ENCODE results near the gene COL5A3.

Gene COL5A3

GRCh38 chr19:9945319-9945966, 64.9 kb downstream of the COL5A3 start:
- Histone ChIP-seq H3K27me3 (ENCODE audit: control insufficient read depth, insufficient read depth, low read length) (no peaks in the 10 kb centered on the region), H3K9me3 (ENCODE audit: control insufficient read depth, low read depth, low read length) (no peaks in the 10 kb centered on the region), H3K27ac (ENCODE audit: low read length) (no peak overlapping the region), H3K4me1 (ENCODE audit: control insufficient read depth, low read depth, low read length) (peaks cover 4% of the 10 kb centered on the region), H3K36me3 (ENCODE audit: control insufficient read depth, low read depth, low read length) (no peaks in the 10 kb centered on the region), H3K4me3 (ENCODE audit: low read length) (no peak overlapping the region), H3K9ac (ENCODE audit: low read length) (no peak overlapping the region)

- Histone ChIP-seq H3K36me3 (ENCODE audit: control insufficient read depth, low read depth, low read length) (no peaks in the 10 kb centered on the region), H3K9me3 (ENCODE audit: control insufficient read depth, low read depth, low read length) (no peaks in the 10 kb centered on the region), H3K27ac (ENCODE audit: low read length) (no peak overlapping the region), H3K9ac (ENCODE audit: low read length) (no peak overlapping the region), H3K4me1 (ENCODE audit: control insufficient read depth, low read depth, low read length) (peaks cover 4% of the 10 kb centered on the region), H3K4me3 (ENCODE audit: low read length) (no peak overlapping the region), H3K27me3 (ENCODE audit: control insufficient read depth, insufficient read depth, low read length) (no peaks in the 10 kb centered on the region)
These were observed 66.6 kb downstream of the COL5A3 start for GRCh38 chr19:9943744-9944143.

- Histone ChIP-seq H3K27ac (ENCODE audit: low read length) (no peak overlapping the region), H3K9ac (ENCODE audit: low read length) (no peak overlapping the region)
These were observed 68.6 kb downstream of the COL5A3 start for GRCh38 chr19:9941671-9942070.

DNA sequence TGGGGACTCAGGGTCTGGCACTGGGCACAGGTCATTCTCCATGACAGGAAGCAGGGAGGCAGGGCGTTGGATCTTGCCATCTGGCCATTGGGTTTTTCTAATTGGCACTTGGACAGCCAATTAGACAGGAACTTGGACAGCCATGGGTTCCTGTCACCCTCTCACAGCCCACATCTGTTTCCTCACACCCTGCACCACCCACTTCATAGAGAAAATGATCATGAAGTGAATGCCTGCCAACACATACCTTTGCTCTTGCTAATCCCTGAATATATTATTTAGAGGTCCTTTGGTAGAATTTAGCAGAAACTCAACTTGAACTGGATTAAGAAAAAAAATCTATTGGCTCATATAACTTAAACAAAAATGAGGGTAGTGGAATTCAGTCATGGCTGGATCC, 69.1 kb downstream of the COL5A3 start:
- no peak overlapping the region for H3K27ac ChIP-seq (ENCODE audit: low read length)
- no peaks in the 10 kb centered on the region for H3K9me3 ChIP-seq (ENCODE audit: control insufficient read depth, low read depth, low read length)
- peaks cover 4% of the 10 kb centered on the region for H3K4me1 ChIP-seq (ENCODE audit: control insufficient read depth, low read depth, low read length)
- H3K36me3 ChIP-seq (ENCODE audit: control insufficient read depth, low read depth, low read length): no peaks in the 10 kb centered on the region
- H3K4me3 ChIP-seq (ENCODE audit: low read length): no peak overlapping the region
- no peak overlapping the region for H3K9ac ChIP-seq (ENCODE audit: low read length)
- no peaks in the 10 kb centered on the region for H3K27me3 ChIP-seq (ENCODE audit: control insufficient read depth, insufficient read depth, low read length)

More at GRCh38 chr19:9941671-9942070, 68.6 kb downstream of the COL5A3 start:
- Histone ChIP-seq H3K36me3 (ENCODE audit: control insufficient read depth, low read depth, low read length) (no peaks in the 10 kb centered on the region), H3K4me1 (ENCODE audit: control insufficient read depth, low read depth, low read length) (peaks cover 4% of the 10 kb centered on the region), H3K27me3 (ENCODE audit: control insufficient read depth, insufficient read depth, low read length) (no peaks in the 10 kb centered on the region), H3K9me3 (ENCODE audit: control insufficient read depth, low read depth, low read length) (no peaks in the 10 kb centered on the region), H3K4me3 (ENCODE audit: low read length) (no peak overlapping the region)

GRCh38 chr19:9940778-9941177, 69.5 kb downstream of the COL5A3 start:
- Histone ChIP-seq H3K9ac (ENCODE audit: low read length) (no peak overlapping the region), H3K4me3 (ENCODE audit: low read length) (no peak overlapping the region), H3K27me3 (ENCODE audit: control insufficient read depth, insufficient read depth, low read length) (no peaks in the 10 kb centered on the region), H3K36me3 (ENCODE audit: control insufficient read depth, low read depth, low read length) (no peaks in the 10 kb centered on the region), H3K27ac (ENCODE audit: low read length) (no peak overlapping the region), H3K9me3 (ENCODE audit: control insufficient read depth, low read depth, low read length) (no peaks in the 10 kb centered on the region), H3K4me1 (ENCODE audit: control insufficient read depth, low read depth, low read length) (peaks cover 4% of the 10 kb centered on the region)

DNA sequence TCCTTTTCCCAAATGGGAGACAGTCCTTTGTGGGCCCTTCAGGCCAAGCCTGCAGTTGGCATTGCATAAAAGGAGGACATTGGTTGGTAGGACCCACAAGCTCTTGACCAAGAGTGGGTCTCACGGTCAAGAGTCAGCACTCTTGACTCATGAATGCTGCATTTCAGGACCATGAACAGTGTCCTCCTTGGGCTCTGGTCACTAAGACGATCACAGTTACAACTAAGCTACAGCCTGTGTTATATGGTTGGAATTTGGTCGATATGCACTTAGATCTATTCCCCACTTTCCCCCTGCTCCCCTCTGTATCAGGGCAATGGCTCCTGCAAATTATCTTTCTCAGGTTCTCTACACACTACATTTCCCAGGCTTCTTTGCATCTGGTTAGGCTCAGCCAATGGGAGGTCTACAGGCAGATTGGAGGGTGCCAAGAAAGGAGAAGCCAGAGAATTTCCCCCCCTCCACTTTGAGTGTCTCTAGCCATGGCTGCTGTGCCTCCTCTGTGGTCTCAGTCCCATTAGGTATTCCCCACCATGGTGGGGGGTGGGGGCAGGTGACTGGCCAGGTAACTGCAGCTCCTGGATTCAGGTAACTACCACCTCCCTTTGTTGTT, 70.9 kb downstream of the COL5A3 start:
- Histone ChIP-seq H3K9ac (ENCODE audit: low read length) (no peak overlapping the region), H3K4me3 (ENCODE audit: low read length) (no peak overlapping the region), H3K9me3 (ENCODE audit: control insufficient read depth, low read depth, low read length) (no peaks in the 10 kb centered on the region), H3K27me3 (ENCODE audit: control insufficient read depth, insufficient read depth, low read length) (peaks cover 8% of the 10 kb centered on the region), H3K27ac (ENCODE audit: low read length) (no peak overlapping the region), H3K4me1 (ENCODE audit: control insufficient read depth, low read depth, low read length) (peaks cover 7% of the 10 kb centered on the region), H3K36me3 (ENCODE audit: control insufficient read depth, low read depth, low read length) (no peaks in the 10 kb centered on the region)

GRCh38 chr19:9937001-9937411, 73.3 kb downstream of the COL5A3 start:
- Histone ChIP-seq H3K9me3 (ENCODE audit: control insufficient read depth, low read depth, low read length) (no peaks in the 10 kb centered on the region), H3K4me3 (ENCODE audit: low read length) (peak overlapping the region; percentile 75), H3K27ac (ENCODE audit: low read length) (peak overlapping the region; percentile 51), H3K36me3 (ENCODE audit: control insufficient read depth, low read depth, low read length) (no peaks in the 10 kb centered on the region), H3K27me3 (ENCODE audit: control insufficient read depth, insufficient read depth, low read length) (peaks cover 8% of the 10 kb centered on the region), H3K4me1 (ENCODE audit: control insufficient read depth, low read depth, low read length) (peaks cover 8% of the 10 kb centered on the region), H3K9ac (ENCODE audit: low read length) (peak overlapping the region; percentile 62)

DNA sequence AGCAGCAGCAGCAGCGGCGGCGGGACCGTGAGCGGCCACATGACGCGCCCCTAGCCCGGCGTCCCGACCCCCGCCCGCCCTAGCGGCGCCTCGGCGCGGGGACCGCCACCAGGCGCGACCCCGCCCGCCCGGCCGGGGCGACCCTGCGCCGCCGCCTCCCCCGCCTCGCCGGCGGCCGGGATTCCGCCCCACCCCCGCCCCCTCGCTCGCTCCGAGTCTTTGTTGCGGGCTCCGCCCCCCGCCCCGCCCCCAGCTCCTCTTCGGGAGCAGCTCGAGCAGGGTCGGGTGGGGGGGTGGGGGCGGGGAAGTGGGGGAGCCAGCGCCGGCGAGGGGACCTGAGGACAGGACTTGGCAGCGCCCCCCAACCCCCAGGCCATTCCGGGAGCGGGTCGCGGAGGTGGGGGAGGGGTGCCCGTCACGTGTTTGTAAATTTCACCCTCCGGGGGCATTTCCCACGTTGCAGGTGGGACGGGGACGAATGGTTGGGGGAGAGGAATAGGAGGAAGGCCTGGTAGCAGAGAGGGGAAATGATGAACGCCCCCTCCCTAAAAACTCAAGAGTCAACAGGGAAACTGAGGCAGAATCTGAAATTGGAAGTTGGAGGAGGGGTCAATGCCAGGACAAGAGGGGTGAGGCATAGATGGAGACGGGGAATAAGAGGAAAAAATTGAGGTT, 73.8 kb downstream of the COL5A3 start, which contains the start of gene OLFM2:
OLFM2 (minus strand) TSS at position 190 of the 675 bp plus-strand sequence; CDS start at position 41, 149 bp downstream.
- Histone ChIP-seq H3K27ac (ENCODE audit: low read length) (peak within 1 kb of the TSS; percentile 51), H3K9me3 (ENCODE audit: control insufficient read depth, low read depth, low read length) (no peaks in the 10 kb centered on the region), H3K36me3 (ENCODE audit: control insufficient read depth, low read depth, low read length) (no peaks in the 10 kb centered on the region), H3K4me1 (ENCODE audit: control insufficient read depth, low read depth, low read length) (peaks cover 8% of the 10 kb centered on the region), H3K4me3 (ENCODE audit: low read length) (peak within 1 kb of the TSS; percentile 80), H3K9ac (ENCODE audit: low read length) (peak within 1 kb of the TSS; percentile 62), H3K27me3 (ENCODE audit: control insufficient read depth, insufficient read depth, low read length) (peaks cover 8% of the 10 kb centered on the region)

GRCh38 chr19:9935506-9936325, 74.6 kb downstream of the COL5A3 start:
- Histone ChIP-seq H3K9me3 (ENCODE audit: control insufficient read depth, low read depth, low read length) (no peaks in the 10 kb centered on the region), H3K27me3 (ENCODE audit: control insufficient read depth, insufficient read depth, low read length) (peaks cover 8% of the 10 kb centered on the region), H3K36me3 (ENCODE audit: control insufficient read depth, low read depth, low read length) (no peaks in the 10 kb centered on the region), H3K9ac (ENCODE audit: low read length) (peak overlapping the region; percentile 56), H3K27ac (ENCODE audit: low read length) (no peak overlapping the region), H3K4me1 (ENCODE audit: control insufficient read depth, low read depth, low read length) (peaks cover 8% of the 10 kb centered on the region), H3K4me3 (ENCODE audit: low read length) (peak overlapping the region; percentile 80)

GRCh38 chr19:9934132-9934950, 76.0 kb downstream of the COL5A3 start:
- Histone ChIP-seq H3K27ac (ENCODE audit: low read length) (no peak overlapping the region), H3K9ac (ENCODE audit: low read length) (no peak overlapping the region), H3K4me1 (ENCODE audit: control insufficient read depth, low read depth, low read length) (peaks cover 8% of the 10 kb centered on the region), H3K36me3 (ENCODE audit: control insufficient read depth, low read depth, low read length) (no peaks in the 10 kb centered on the region), H3K27me3 (ENCODE audit: control insufficient read depth, insufficient read depth, low read length) (peaks cover 8% of the 10 kb centered on the region), H3K4me3 (ENCODE audit: low read length) (peak overlapping the region; percentile 80), H3K9me3 (ENCODE audit: control insufficient read depth, low read depth, low read length) (no peaks in the 10 kb centered on the region)
